ENCODE data around the gene COL23A1. TPM values are rescaled to one million over a fixed set of nuclear protein-coding genes. Genes with fewer than 3 reads are reported as not detected.

Gene COL23A1
- total RNA-seq, 1 experiment from 2014 or later, result 0.12 TPM

DNA sequence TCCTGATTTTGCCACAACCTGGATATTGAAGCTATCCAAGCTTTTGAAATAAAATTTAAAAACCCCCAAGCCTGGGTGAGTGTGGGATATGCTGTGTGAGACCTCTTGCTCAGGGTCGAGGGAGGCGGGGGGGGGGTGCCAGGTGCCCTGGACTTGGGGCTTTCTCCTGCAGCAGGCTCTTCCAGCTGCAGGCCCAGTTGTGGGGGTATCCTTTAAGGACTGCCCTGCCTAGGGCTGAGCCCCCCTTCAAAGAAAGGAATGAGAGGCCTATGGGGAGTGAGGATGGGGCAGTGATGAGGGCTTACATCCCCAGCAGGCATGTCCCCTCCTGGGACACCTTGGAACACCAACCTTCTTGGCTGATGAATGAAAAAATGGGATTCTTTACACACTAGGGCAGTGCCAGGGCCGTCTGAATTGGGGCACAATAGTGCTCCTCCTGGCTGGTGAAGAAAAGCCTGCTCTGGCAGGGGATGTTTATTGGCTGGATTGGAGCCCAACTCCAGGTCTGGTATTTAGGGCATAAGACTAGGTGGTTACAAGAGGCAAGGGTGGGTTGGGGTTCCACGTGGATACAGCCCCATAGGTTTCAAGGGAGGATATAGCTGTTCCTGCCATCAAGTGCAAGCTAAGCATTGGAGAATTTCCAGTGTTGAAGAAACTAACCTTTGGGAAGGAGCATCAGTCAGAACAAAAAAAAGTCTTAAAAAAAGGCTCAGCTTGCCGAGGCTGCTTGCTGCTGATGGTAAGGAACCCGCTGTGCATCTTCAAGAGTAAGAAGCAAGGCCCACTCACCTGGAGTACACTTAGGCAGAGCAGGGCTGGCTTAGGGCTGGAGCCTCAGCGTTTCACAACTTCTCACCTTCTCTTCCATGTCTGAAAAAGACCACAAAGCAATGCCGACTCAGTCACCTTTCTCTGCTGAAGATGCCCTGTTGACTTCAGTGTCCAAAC, 378.8 kb downstream of the COL23A1 start:
- DNase-seq (ENCODE audit: low read depth), result no peak

DNA sequence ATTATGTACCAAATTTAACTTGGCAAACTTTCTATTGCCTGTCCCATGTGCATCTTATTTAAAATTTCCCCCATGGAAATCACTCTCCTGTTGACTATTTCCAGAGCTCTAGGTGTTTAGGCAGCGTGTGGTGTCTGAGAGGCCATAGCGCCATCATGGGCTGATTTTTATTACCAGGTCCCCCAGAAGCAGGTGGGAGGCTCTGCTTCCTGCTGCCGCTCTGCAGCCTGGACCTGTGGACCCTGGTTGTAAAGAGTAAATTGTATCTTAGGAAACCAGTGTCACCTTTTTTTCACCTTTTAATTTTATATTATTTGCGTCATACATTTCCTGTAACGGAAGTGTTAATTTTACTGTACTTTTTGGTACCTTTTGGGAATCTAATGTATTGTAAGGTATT, 379.5 kb downstream of the COL23A1 start:
- no peak for DNase-seq (ENCODE audit: low read depth)

DNA sequence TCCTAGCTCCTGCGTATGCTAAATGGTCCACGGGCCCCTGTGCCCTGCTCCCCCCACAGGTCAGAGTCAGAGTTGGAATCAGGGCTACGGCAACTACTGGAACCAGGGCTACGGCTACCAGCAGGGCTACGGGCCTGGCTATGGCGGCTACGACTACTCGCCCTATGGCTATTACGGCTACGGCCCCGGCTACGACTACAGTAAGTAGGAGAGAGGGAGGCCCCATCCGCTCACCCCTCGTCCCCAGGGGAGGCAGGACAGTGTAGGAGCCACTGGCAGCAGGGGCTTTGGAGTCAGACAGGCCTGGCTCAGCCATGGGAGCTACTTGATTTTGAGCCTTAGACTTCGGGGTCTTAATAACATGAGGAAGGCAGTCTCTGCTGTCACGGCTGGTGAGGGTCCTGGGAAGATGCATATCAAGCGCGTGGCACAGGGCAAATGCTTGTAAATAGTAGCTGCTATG, 380.1 kb downstream of the COL23A1 start:
- no peak for DNase-seq (ENCODE audit: low read depth)

DNA sequence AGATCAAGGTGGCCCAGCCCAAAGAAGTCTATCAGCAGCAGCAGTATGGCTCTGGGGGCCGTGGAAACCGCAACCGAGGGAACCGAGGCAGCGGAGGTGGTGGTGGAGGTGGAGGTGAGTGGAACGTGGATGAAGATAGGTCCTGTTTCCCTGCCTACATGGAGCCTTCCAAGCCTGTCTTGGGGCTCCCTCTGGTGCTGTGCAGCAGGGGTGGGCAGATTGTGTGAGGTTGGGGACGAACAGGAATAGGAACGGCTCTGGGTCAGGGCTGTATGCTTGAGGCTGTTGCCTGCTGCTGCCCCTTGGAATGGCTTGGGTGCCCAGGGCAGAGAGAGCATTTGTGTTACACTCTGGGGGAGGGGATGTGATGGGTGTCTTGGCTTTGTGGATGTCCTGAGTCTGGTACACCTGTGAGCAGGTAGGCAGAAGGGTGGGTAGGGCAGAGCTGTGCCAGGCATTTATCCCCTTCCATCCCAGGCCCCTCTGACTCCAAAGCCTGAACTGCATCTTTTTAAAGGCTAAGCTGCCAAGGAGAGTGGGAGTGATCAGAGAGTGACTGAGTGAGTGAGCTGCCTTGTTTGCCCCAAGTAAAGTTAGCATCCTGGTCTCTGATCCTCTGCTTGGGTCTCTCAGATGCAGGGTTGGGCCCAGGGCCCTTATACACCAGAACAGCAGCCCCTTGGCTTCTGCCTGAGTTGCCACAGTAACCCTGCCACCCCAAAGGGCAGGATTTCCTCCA, 380.7 kb downstream of the COL23A1 start:
- no peak for DNase-seq (ENCODE audit: low read depth)

DNA sequence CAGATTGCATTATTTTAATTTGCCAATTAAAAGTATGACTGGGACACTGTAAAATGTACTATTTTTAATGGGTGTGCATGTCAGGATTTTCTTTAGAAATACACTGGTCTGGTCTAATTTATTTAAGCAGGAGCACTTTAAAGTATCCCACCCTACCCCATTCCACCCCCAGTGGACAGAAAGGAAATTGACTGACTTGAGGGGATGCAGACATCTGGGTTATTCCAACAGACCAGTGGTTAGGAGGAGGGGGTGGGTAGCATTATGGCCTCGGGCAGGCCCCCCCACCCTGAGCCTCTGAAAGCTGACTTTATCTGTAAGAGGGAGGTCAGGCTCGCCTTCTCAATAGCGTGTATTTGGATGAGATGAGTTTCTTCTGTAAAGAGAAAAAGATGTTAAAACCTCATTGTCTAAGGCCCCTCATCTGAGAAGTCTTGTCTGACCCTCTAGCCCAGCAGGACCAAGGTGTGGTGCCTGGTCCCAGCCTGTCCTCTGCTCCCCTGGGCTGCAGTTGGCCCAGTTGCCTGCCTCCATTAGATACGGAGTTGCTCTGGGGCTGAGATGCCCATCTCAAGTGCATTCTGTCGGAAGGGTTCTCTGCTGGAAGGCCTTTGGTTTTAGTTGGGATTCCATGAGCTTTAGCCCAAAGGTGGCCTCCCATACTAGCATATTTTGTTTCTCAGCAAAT, 381.5 kb downstream of the COL23A1 start:
- DNase-seq (ENCODE audit: low read depth), result no peak

DNA sequence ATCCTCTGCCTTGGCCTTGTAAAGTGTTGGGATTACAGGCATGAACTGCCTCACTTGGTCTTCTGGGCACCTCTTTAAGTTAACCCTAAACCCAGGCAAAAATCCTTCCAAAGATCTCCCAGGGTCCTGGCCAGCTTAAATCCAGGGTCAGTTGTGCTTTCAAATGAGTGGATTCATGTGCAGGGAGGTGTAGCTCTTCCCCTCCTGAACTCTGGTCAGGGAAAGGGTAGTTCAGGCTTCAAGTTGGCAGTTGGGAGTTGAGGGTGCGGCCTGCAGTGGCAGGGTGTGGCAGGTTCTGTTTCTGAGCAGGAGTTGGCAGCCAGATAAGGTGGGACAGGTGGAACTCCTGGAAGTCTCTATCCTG, 382.3 kb downstream of the COL23A1 start:
- no peak for DNase-seq (ENCODE audit: low read depth)

- DNase-seq (ENCODE audit: low read depth), result peak; percentile 26
Measured at GRCh38 chr5:178207183-178207916, 382.8 kb downstream of the COL23A1 start.

DNA sequence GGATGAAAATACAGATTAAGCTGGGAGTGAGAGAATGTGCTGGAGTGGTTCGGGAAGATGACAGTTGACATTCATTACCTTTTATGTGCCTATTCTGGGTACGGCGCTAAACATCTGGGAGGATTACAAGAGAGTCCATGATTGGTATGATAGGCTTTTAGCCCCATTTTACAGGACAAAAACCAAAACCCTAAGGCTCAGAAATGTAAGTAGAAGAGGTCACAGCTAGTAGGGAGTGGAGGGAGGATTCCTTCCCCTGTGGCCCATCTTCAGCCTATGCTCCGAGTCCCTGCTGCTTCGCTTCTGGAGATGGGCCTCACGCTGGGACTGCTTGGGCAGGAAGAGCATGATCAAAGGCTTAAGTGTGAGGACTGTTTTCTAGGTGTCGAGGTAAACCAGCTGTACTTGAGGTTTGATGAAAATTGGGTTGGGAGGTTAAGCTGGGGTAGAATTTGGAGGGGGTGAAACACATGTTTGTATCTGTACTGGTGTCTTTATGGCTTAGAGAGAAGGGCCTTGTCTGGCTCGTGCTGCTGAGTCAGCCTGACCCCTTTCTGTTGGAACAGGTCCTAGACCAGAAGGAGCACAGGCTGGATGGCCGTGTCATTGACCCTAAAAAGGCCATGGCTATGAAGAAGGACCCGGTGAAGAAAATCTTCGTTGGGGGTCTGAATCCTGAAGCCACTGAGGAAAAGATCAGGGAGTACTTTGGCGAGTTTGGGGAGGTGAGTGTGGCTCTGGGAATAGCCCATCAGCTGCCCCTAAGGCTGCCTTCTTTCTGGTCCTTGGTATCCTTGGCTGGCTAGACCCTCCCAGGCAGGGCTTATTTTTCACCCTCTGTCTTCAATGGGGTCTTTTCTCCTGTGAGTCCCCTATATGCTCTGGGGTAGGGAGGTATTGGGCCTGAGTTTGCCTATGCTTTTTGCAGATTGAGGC, 383.8 kb downstream of the COL23A1 start:
- no peak for DNase-seq (ENCODE audit: low read depth)

GRCh38 chr5:178205749-178206047, 384.5 kb downstream of the COL23A1 start:
- DNase-seq (ENCODE audit: low read depth), result no peak

DNA sequence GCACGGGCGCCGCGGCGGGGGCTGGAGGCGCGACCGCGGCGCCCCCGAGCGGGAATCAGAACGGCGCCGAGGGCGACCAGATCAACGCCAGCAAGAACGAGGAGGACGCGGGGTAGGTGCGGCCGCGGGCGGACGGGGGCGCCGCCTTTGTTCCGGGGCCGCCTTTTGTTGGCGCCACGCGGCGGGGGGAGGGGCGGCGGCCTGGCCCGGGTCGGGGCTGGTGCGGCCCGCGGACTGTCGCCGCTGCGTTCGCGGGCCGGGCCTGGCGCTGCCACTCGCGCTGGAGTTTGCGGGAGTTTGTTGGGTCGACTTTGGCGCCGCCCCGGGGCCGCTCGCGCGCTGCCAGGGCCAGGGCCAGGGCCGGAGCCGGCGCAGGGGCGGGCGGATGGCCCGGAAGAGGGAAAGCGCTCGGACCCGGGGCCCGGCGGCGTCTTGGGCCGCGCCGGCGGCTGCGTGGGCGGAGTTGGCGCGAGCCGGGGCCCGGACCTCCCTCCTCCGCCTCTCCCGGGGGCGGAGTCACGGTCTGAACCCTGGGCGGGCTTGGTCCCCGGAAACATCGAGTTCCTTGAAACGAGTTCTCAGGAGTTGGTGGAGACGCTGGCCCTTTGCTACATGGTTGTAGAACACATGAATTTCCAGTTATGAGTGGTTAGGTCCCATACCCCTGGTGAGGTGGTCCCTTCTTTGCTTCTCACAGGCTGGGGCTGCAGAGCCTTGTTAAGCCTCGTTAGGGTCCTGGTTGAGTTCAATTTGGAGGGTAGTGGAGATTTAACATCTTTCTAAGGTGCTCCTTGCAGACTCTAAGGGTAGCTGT, 385.1 kb downstream of the COL23A1 start:
- peak; percentile 73 for DNase-seq (ENCODE audit: low read depth)

GRCh38 chr5:178204182-178204934, 385.8 kb downstream of the COL23A1 start, which contains the start of gene HNRNPAB:
HNRNPAB (plus strand) TSS chr5:178204533; CDS start chr5:178204838, 305 bp downstream.
- peak; percentile 92 for DNase-seq (ENCODE audit: low read depth)

DNA sequence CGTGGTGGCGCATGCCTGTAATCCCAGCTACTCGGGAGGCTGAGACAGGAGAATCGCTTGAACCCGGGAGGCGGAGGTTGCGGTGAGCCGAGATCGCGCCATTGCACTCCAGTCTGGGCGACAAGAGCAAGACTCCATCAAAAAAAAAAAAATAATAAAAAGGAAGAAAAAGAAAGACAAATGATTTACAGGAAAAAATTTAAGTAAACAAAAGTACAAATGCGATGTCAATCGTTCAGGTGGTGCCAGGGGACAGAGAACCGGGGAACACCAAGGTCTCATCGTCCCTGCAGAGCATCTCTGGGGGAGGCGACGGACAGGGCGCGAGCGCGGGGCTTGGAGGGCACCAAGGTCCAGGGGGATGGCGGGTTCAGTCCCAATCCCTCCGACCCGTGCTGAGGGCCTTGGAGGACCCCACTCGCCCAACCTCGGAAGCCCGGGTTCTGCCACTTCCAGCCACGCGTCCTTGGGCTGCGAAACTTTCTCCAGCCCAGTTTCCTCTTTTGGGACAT, 386.5 kb downstream of the COL23A1 start:
- DNase-seq (ENCODE audit: low read depth), result no peak

DNA sequence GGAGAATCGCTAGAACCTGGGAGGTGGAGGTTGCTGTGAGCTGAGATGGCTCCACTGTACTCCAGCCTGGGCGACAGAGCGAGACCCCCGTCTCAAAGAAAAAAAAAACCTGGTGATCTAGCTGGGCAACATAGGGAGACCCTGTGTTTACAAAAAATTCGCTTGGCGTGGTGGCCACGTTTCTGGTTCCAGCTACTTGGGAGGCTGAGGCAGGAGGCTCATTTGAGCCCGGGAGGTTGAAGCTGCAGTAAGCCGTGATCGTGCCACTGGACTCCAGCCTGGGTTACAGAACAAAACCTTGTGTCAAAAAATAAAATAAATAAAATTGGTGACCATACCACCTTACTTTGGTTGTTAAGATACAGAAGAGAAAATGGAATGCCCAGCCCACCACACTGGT, 387.7 kb downstream of the COL23A1 start:
- no peak for DNase-seq (ENCODE audit: low read depth)

DNA sequence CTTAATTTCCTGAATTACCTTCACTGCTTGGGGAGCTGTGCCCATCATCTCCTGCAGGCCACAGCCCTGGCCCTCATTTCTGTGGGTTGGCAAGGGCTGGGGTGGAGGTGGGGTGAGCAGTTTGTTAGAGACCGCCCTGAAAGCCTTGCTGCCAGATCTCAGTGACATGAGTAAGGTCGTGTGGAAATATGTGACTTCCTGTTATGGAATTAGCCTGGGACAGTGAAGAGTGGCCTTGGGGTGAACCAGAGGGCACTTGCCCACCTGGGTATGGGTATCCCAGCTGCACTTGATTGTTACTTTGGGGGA, 388.3 kb downstream of the COL23A1 start:
- DNase-seq (ENCODE audit: low read depth), result no peak

DNA sequence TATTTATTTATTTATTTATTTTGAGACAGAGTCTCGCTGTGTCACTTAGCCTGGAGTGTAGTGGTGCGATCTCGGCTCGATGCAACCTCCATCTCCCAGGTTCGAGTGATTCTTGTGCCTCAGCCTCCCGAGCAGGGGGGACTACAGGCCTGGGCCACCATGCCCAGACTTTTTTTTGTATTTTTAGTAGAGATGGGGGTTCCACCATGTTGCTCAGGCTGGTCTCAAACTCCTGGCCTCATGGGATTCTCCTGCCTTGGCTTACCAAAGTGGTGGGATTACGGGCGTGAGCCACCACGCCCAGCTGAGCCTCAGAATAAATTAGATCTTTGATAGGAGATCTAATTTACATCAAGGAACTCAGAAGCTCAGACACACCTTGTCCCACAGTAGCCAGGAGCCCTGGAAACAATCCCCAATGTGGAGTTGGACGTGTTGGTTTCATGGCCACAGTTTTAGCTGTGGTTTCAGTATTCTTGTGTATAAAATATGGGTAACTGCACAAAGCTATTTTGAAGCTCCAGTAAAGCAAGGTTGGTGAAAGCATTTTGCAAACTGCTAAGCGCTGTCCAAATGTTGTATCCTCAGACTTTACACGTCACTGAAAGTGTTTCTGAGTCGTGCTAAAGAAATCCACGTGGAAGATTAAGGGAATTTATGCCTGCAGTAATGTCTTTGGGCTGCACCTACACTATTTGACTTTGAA, 388.8 kb downstream of the COL23A1 start:
- no peak for DNase-seq (ENCODE audit: low read depth)

GRCh38 chr5:178199581-178200434, 390.4 kb downstream of the COL23A1 start:
- no peak for DNase-seq (ENCODE audit: low read depth)

GRCh38 chr5:178198706-178199105, 391.5 kb downstream of the COL23A1 start:
- no peak for DNase-seq (ENCODE audit: low read depth)
